Measurements from ENCODE around the gene ZNF439.

GRCh38 chr19:11860721-11861120 is 12.2 kb downstream of the ZNF439 start:
- TF ChIP-seq, protein P1, sequence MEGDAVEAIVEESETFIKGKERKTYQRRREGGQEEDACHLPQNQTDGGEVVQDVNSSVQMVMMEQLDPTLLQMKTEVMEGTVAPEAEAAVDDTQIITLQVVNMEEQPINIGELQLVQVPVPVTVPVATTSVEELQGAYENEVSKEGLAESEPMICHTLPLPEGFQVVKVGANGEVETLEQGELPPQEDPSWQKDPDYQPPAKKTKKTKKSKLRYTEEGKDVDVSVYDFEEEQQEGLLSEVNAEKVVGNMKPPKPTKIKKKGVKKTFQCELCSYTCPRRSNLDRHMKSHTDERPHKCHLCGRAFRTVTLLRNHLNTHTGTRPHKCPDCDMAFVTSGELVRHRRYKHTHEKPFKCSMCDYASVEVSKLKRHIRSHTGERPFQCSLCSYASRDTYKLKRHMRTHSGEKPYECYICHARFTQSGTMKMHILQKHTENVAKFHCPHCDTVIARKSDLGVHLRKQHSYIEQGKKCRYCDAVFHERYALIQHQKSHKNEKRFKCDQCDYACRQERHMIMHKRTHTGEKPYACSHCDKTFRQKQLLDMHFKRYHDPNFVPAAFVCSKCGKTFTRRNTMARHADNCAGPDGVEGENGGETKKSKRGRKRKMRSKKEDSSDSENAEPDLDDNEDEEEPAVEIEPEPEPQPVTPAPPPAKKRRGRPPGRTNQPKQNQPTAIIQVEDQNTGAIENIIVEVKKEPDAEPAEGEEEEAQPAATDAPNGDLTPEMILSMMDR (IDR thresholded peaks at IDR 0.05), result no peak
- no peak for TF ChIP-seq EZH2 (IDR thresholded peaks at IDR 0.05; ENCODE audit: borderline replicate concordance, insufficient read depth, low read depth, low read length, poor library complexity, severe bottlenecking)
